ENCODE results near the gene GPRC5C.

GPRC5C gene

DNA sequence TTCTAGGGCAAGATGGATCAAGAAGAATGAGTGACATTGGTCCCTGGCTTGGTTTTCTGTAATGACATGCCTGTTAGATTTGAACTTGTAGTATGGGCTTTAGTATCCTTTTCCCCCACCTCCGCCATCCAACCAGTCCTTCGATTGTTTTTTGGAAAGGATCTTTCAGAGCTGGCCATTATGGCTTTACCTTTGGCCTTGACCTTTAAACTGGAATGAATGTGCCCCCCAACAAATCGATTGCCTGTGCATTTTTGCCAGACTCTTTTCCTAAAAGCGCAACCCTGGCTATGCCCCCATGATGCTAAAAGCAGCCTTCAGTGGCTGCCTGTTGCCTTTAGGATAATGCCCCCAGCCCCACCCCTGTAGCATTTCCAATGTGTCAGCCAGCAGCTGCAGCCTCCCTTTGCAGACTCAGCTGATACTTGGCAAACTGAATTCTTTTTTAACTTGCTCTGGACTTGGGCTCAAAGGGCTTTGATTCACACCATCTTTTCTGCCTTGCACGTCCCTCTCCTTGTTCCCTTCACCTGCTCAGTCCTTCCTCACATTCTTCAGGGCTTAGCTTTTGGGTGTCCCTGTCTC is 4.0 kb downstream of the GPRC5C start:
- no peak for DNase-seq

DNA sequence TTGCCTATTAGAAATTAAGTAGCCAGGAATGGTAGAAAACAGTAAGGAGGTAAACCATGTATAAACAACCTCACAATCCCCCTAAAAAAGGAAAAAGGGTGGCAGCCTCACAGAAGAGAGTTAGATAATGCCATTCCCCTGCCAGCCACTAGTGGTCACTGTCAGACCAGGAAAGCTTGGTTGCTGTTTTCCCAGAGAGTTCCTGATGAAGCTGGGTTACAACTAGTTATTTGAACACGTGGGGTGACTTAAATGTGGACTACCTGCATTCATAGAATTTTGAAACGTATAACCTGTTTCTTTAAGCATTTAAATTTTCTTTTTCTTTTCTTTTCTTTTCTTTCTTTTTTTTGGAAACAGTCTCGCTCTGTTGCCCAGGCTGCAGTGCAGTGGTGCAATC is 5.8 kb downstream of the GPRC5C start:
- no peak for DNase-seq

DNA sequence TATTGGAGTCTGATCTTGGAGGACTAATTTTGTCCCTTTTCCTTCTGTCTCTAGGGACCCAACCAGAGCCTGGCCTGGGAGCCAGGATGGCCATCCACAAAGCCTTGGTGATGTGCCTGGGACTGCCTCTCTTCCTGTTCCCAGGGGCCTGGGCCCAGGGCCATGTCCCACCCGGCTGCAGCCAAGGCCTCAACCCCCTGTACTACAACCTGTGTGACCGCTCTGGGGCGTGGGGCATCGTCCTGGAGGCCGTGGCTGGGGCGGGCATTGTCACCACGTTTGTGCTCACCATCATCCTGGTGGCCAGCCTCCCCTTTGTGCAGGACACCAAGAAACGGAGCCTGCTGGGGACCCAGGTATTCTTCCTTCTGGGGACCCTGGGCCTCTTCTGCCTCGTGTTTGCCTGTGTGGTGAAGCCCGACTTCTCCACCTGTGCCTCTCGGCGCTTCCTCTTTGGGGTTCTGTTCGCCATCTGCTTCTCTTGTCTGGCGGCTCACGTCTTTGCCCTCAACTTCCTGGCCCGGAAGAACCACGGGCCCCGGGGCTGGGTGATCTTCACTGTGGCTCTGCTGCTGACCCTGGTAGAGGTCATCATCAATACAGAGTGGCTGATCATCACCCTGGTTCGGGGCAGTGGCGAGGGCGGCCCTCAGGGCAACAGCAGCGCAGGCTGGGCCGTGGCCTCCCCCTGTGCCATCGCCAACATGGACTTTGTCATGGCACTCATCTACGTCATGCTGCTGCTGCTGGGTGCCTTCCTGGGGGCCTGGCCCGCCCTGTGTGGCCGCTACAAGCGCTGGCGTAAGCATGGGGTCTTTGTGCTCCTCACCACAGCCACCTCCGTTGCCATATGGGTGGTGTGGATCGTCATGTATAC is 8.0 kb downstream of the GPRC5C start:
- no peak for DNase-seq

DNA sequence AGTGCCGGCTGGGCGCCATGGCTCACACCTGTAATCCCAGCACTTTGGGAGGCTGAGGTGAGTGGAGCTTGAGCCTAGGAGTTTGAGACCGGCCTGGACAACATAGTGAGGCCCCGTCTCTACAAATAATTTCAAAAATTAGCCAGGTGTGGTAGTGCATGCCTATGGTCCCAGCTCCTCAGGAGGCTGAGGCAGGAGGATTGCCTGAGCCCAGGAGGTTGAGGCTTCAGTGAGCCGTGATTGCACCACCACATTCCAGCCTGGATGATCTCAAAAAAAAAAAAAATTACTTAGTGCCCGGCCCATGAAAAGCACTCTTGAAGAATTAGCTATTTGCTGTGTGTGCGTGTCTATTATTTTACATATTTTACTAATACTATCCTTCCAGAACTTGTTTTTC is 9.6 kb downstream of the GPRC5C start:
- no peak for DNase-seq

DNA sequence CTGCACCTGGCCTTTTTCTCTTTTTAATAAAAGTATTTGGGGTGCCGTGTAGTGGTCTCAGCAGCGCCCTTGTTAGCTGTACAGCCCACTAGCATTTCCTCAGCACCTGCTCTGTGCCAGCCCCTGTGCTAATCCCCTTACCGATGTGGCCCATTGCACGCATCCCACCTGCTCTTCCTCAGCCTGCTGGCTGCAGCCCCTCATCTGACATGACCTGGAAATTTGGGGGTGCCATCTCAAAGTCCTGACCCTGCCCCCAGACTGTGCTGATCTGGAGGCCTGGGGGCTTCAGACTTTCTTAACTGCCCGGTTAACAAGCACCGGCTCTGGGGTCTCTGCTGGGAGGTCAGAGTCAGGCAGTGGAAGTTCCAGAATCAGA is 10.4 kb downstream of the GPRC5C start:
- no peak for DNase-seq

DNA sequence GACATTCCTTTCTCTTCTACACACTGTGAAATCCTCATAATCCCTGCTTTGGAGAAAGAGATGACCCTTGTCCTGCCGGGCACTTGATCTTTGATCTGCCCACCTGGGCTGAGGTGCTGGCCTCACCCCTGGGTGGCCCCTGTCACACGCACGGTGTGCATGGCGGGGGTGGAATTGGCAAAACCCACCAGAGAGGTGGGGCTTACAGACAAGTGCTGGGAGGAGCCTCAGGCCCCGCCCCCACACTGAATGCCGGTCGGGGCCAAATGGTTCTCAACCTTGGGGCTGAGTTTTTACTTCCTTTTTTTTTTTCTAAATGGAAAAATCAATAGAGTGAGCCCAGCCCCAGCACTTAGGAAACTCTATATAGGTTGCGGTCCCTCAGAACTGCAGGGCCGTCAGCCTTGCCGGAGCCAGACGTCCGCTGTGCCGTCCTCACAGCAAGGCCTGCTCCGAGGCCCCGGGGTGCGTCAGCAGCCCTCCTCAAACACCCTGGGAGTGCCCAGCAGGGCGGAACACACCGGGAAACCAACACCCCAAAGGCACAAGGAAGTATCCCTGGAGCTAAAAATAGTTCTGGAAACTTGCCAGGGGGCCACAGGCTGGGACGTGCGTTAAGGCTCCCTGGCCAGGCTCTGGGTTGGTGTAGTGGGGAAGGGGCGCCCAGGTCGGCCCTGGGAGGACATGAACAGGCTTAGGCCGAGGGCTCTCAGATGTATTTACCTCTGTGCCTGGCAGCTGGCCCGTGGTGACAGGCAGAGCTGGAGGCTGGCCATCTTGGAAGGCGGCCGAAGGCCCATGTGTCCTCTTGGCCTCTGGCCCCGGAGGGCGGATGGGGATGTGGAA is 11.0 kb downstream of the GPRC5C start:
- DNase-seq = no peak

DNA sequence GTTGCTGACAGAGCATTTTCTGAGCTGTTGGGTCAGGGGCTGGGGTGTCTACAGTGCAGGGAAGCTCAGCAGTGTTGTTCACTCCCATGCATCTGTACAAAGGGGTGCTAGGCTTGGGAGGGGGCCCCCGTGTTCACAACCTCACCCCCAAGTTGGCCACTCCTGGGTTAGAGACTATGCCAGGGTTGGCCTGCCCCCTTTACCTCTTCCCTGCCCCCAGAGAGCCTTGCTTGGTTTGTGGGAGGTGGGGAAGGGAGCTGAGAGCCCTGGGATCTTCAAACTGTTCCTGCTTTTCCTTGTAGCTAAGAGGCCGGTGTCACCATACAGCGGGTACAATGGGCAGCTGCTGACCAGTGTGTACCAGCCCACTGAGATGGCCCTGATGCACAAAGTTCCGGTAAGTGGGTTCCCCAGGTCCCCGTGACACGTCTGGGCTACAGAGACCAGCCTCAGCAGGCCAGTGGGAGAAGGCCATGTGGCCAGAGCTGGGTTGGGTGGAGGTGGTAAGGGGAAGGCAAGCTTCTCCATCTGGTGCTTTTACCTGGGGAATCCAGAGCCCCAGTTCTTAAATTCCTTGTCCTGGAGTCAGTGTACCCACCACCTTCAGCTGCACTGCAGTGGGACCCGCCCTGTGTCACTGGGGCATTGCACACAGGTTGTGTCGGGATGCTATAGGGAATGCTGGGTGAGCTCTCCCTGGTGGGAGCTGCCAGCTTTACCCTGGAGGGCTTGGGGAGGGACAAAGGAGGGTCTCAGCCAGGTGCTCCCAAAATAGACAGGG is 11.8 kb downstream of the GPRC5C start:
- DNase-seq = no peak

DNA sequence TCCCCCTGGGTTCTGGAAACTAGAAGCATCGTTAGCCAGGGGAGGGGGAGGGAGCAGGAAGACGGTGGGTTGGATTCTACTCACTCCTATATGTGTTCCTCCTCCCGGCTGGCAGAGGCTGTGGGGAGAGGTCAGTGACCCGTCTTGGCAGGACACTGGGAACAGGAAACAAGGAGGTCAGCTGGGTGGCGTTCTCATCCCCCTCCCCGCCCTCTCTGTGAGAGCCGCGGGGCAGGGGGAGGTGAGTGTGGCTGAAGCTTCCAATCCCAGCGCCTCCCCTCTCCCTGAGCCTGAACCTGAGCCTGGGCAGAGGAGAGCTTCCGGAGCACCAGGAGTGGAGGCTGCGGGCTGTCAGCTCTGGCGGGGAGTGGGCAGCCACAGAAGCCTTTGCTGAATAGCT is 12.5 kb downstream of the GPRC5C start:
- DNase-seq = no peak

DNA sequence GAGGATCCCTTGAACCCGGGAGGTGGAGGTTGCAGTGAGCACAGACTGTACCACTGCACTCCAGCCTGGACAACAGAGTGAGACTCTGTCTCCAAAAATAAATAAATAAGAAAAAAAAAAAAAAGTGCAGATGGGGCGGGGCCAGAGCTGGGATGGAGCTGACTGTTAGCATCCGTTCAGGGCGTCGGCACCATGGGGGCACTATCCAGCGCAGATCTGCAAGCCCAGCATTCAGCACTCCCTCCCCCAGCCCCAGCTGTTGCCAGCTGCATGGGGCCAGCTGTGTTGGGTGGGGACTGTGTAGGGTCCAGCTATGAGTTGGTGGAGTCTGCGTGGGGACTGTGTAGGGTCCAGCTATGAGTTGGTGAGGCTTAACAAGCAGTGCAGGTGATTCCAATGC is 13.3 kb downstream of the GPRC5C start:
- no peak for DNase-seq

DNA sequence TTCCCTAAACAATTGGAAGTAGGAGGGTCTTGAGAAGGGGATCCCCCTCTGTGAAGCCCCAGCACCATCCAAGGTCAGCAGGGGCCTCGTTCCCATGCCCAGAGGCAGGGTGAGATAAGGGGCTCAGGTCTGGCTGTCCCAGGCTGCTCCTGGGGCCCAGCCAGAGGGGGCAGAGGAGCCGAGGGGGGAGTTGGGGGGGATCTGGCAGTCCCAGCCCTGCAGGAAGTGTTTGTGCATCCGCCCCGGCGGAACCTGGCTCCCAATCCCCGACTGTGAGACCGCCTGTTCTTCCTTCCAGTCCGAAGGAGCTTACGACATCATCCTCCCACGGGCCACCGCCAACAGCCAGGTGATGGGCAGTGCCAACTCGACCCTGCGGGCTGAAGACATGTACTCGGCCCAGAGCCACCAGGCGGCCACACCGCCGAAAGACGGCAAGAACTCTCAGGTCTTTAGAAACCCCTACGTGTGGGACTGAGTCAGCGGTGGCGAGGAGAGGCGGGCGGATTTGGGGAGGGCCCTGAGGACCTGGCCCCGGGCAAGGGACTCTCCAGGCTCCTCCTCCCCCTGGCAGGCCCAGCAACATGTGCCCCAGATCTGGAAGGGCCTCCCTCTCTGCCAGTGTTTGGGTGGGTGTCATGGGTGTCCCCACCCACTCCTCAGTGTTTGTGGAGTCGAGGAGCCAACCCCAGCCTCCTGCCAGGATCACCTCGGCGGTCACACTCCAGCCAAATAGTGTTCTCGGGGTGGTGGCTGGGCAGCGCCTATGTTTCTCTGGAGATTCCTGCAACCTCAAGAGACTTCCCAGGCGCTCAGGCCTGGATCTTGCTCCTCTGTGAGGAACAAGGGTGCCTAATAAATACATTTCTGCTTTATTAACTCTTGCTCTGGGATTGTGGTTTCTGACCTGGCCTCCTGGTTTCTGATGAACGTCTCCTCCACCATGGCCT is 14.9 kb downstream of the GPRC5C start:
- DNase-seq = no peak

DNA sequence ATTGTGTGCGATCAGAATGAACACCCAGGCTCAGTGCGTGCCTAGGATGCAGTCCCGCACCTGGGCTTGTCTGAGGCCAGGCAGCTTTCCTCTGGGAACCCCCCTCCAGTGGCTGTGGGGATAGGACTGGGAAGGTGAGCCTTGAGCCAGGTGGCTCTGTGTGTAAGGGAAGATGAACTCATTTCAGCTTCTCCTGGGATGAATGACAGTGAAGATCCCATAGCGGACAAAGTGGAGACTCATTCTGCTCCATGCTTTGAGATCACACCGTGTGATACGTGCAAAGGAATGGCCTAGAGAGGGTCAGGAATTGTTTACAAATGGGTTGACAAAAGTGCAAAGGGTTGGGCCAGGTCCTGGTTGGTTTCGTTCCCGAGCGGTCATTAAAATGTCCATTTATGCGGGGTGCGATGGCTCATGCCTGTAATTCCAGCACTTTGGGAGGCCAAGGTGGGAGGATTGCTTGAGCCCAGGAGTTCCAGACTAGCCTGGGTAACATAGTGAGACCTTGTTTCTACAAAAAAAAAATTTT is 15.8 kb downstream of the GPRC5C start:
- no peak for DNase-seq

DNA sequence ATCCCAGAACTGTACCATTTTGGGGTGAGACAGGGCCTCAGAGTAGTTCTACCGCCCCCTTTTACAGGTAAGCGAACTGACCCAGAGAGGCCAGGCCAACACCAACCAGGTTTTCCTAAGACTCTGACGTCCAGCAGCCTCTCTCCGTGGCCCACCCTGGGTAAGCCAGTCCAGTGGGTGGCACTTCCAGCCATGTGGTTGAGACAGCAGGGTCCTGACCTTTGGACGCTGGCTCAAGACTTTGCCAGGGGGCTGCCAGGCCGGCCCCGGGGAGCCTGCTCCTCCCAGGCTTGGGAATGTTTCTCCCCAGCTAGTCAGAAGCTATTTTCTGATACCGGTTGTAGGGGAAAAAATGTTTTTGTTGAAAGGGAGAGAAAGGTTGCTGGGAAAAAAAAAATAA is 16.9 kb downstream of the GPRC5C start:
- DNase-seq = no peak

DNA sequence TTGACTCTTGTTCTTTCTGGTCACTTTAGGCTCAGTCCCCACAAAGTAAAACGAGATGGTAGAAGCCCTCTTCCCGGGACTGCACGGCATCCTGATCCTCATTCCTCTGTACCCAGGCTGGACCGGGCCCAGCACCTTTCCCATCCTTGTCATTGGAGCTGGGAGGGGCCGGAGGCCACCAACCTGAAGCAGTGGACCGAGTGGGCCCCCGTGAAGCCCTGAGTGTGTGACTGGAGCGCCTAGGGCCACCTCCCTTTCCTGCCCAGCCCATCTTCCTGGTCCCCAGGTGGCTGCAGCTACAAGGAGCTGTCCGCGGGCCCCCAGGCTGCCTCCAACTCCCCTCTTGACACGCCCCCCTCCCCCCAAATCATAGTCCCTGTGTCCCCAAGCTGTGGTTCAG is 17.4 kb downstream of the GPRC5C start:
- DNase-seq = no peak

DNA sequence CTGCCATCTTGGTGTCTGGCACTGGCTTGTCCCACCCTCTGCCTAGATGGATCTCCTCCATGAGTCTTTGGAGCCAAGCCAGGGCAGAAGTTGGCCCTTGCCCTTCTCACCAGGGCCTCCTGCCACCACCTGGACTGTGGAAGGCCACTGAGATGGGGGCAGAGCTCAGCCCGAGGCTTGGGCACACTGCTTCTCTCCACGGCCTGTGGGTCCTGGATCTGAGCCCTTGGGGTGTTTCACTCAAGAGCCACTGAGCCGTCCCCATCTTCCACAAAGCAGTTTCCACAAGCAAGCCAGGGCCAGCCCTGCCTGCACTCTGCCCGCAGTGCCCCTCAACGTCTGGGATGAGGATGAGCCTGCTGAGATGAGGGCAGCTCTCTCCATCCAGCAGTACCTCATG is 17.9 kb downstream of the GPRC5C start:
- DNase-seq = no peak

DNA sequence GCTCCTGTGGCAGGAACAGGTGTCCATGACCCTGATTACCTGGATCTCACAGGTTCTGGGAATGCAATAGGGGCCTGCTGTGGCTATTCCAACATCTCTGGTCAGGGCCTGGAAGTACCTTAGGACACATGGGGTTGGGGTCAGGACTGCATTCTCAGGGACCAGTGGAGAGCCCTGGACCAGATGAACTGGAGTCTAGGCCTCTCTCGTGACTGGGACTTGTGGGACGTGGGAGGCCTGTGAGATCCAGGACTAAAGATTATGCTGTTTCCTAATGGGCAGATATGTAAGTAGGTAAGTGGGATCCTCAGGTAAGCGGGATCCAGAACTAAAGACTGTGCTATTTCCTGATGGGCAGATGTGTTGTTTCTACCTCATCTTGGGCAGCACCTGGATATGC is 18.3 kb downstream of the GPRC5C start:
- no peak for DNase-seq

DNA sequence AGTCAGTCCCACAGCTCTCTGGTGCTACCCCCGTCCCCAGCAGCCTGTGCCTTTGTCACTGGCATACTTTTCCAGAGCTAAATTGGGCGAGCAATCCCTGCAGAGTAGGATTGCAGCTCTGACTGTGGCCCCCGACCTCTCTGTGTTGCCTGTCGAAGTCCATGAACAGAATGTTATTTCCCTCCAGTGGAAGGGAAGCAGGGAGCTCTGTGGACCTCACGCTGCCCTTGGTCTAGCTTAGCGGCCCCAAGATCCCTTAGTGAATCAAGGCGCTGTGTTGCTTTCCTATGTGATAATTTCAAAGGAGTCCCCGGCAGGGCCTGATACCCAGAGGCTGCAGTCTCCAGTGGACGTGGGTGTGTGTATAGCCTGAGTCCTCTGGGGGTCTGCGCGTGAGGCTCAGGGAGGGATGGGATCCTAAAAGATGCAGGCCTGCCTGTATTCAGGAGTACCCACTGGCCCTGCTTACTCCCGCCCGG is 19.1 kb downstream of the GPRC5C start:
- DNase-seq = no peak

DNA sequence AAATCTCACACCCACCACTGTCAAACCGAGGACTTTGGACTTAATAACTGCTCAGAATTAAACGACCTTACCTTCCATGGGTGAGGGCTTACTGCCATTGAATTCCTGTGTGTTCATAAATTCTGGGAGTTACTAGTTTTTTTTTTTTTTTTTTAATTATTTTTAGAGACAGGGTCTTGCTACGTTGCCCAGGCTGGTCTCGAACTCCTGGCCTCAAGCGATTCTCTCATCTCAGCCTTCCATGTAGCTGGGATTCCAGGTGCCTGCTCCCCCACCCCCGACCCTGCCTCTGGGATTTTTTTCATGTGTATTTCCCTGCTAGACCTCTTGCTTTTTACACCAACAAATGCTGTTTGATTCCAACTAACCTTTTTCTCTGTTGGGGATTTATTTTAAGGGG is 19.7 kb downstream of the GPRC5C start:
- DNase-seq = no peak

DNA sequence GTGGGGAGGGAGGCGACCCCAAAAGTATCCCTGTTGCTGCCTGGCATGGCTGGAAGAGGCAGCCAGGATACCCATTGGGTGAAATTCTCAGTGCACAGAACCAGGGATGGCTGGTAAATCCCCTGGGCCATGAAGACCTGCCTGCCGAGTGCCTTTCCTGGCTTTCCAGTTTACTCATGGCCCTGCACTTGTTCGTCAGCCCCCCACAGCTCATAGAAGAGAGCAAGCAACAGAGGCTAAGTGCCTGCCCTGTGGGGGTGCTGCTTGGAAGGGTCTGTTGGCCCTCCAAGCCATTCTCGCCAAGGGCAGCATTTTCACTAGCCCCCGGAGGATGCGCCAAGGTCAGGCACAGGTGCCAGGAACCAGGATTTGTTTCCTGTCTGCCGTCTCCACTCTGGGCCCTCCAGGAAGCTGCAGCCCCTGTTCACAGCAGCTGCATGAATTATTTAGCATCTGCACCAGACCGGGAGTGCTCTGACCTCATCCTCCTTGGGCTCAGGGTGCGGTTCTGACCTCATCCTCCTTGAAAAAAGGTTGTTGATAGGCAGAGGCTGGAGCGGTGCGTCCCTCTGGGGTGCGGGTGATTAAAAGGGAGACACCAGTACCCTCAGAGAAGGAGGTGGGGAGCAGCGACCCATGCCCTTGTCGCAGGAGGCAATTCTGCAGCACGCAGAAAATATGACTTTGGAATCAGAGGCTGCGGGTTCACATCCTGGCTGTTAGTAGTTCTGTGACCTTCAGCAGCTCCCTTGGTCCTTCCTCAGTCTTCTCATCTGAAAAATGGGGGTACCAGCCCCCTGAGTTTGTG is 20.3 kb downstream of the GPRC5C start:
- DNase-seq = no peak

DNA sequence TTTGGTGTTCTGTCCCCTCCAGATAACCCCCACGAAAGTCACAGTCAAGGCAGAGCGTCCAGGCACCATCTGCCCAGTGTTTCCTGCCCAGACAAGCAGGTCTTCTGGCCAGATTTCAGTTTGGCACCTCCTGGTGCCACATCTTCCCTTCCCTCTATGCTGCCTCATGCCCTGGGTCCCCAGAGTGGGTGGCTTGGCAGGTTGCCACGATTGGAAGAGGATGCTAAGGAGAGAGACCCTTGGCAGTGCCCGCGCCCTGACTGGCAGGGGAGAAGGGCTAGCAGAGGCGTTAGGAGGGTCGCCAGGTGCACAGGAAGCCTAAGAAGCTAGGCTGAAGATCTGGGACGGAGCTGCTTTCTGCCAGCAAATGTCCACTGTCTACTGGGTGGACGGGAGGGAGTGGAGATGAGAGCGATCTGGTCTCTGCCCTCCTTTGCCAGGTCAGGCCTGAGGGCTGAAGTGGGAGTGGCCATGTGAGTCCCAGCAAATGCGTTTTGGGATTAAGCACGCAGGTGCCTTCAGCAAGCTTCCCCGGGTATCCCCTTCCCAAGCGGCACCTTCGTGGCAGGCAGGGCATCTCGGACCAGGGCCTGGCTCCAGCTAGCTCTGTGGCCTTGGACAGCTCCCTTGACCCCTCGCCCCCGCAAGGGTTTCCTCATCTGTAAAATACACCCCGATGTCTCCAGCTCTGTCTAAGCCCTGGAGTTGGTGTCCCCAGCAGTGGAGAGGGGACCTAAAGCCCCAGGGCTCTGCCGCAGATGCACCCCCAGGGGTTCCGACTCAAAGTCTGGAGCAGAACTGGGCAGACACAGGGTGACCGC is 21.2 kb downstream of the GPRC5C start:
- DNase-seq = no peak
